Measurements from ENCODE around the gene SVOPL. TPM values are rescaled to one million over a fixed set of nuclear protein-coding genes. Genes with fewer than 3 reads are reported as not detected.

Gene SVOPL, protein sequence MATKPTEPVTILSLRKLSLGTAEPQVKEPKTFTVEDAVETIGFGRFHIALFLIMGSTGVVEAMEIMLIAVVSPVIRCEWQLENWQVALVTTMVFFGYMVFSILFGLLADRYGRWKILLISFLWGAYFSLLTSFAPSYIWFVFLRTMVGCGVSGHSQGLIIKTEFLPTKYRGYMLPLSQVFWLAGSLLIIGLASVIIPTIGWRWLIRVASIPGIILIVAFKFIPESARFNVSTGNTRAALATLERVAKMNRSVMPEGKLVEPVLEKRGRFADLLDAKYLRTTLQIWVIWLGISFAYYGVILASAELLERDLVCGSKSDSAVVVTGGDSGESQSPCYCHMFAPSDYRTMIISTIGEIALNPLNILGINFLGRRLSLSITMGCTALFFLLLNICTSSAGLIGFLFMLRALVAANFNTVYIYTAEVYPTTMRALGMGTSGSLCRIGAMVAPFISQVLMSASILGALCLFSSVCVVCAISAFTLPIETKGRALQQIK
- total RNA-seq (2013; cell fraction: nucleolus; rRNA removed), result not detected in 2 replicates
- total RNA-seq (2014; rRNA removed) (not detected in 2 replicates), total RNA-seq (2014; rRNA removed; fragmentation: Illumina TruSeq; extraction: Trizol) (not detected in 2 replicates), total RNA-seq (2021) (not detected in 2 replicates), polyA plus RNA-seq (2011; rRNA removed) (0.15 TPM in 1 of 2 replicates, not detected in the other), polyA plus RNA-seq (2014; fragmentation: Illumina TruSeq; extraction: Trizol) (not detected in 2 replicates), polyA plus RNA-seq (2014; fragmentation: Nextera tagmentation; extraction: Ambion mirVana) (not detected), polyA plus RNA-seq (2014; rRNA removed) (not detected in 2 replicates), polyA plus RNA-seq (2016; fragmentation: Nextera tagmentation; extraction: Ambion mirVana) (not detected), polyA minus RNA-seq (2011; rRNA and poly(A)+ RNA removed) (0.21 TPM in 1 of 2 replicates, not detected in the other), Bru-seq, nascent RNA (percentile 2 among the genes with signal in this experiment), BruChase-seq, experiment 1, labeled RNA remaining after a 6-hour chase (percentile 1 among the genes with signal in this experiment), BruChase-seq, experiment 2, labeled RNA remaining after a 2-hour chase (percentile 1 among the genes with signal in this experiment)
- not detected for polyA plus RNA-seq (2011; ENCODE audit: low read depth)
- polyA plus RNA-seq (2011; cell fraction: cytosol; rRNA removed), result 0.08 TPM in 1 of 2 replicates, not detected in the other
- polyA plus RNA-seq (2011; cell fraction: nucleus; rRNA removed), result not detected in 2 replicates
- not detected in 2 replicates for polyA plus RNA-seq (2012)
- polyA minus RNA-seq (2011; cell fraction: cytosol; rRNA and poly(A)+ RNA removed), result 0.83 TPM in 1 of 2 replicates, not detected in the other
- polyA minus RNA-seq (2011; cell fraction: nucleus; rRNA and poly(A)+ RNA removed), result 0.24 and 0.77 TPM in 2 replicates
- long read RNA-seq, experiment 1, result 0 reads
- long read RNA-seq, experiment 2, result 0 reads

DNA sequence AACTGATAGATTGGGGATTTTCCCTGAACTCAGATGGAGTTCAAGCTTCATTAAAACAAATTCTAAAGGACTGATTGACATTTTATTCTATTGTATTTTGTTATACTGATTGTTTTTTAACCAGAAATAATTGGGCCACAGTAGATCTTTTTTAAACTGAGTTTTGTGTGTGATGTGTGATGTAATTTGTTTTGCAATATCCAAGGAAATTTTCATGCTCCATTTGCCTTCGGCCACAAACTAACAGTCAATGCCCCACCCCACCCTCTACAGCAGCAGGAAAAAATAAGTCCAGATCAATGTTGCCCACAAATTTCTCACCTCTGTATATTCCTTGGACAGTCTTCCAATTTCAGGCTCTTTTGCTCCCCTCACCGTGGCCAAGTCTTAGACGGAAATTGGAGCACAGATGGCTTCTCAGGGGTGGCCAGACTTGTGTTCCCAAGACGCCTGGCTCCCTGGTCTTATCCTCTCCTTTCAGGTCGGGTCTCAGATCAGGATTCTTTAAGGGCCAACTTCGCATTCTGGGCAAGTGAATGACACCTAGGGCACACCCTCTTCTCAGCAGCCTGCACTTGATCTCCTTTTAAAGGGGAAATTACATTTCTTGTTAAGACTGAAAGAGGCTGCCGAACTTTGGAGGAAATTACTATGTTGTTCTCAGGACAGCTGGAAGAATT is at the start of gene SVOPL:
SVOPL (minus strand) TSS at position 506 of the 680 bp plus-strand sequence. CDS start 22,317 bp downstream, outside the sequence.
- Histone ChIP-seq H3K4me3 (no peak within 1 kb of the TSS), H3K79me2 (ENCODE audit: control insufficient read depth, insufficient read depth, low read length) (no peaks in the 10 kb centered on the region), H3K27ac (ENCODE audit: control insufficient read depth, insufficient read depth) (no peak within 1 kb of the TSS), H3K9me3 (replicated peaks; ENCODE audit: control insufficient read depth, insufficient read depth, low read length) (no peaks in the 10 kb centered on the region), H2AFZ (ENCODE audit: control insufficient read depth, low read depth, low read length) (no peak within 1 kb of the TSS), H4K20me1 (ENCODE audit: control insufficient read depth, insufficient read depth) (no peaks in the 10 kb centered on the region), H3K27me3 (replicated peaks in 1 of 2; ENCODE audit: control insufficient read depth in 2 of 2, insufficient read depth in 2 of 2, low read length in 1 of 2) (no peaks in the 10 kb centered on the region), H3K4me1 (ENCODE audit: control insufficient read depth, insufficient read depth, low read length) (no peaks in the 10 kb centered on the region), H3K9ac (ENCODE audit: control insufficient read depth, insufficient read depth, low read length) (no peak within 1 kb of the TSS), H3K36me3 (ENCODE audit: control insufficient read depth in 2 of 2, insufficient read depth in 2 of 2, low read length in 1 of 2) (no peaks in the 10 kb centered on the region), H3K4me2 (ENCODE audit: control insufficient read depth, insufficient read depth) (no peak within 1 kb of the TSS)
- ChIA-PET RAD21 (ENCODE audit: unreplicated experiment) (no interaction called here), POLR2A (no interaction called here), SMC1A (ENCODE audit: uncharacterized antibody, unreplicated experiment) (interaction anchor here (1.3 kb wide), 1 partner anchor 15 kb away, joined by 4 read pairs; no protein-coding TSS in a partner anchor), CTCF (interaction anchor here (0.6 kb wide), 1 partner anchor 243 kb away, joined by 4 read pairs; no protein-coding TSS in a partner anchor)
- in situ Hi-C loops (cut with MboI), result no loop called here
- ATAC-seq, result no peak
- no TSS peak for BruUV-seq (replicated peaks)
- intact Hi-C loops (cut with micrococcal nuclease; ENCODE audit: unreplicated experiment), result no loop called here
- TF ChIP-seq HSF1 (IDR thresholded peaks at IDR 0.05; ENCODE audit: low read depth, low read length), result no peak
- no peak for TF ChIP-seq ZZZ3 (IDR thresholded peaks at IDR 0.05; ENCODE audit: control insufficient read depth, insufficient read length, low read depth)
- TF ChIP-seq TCF7 (IDR thresholded peaks at IDR 0.05; ENCODE audit: borderline replicate concordance), result no peak
- 15% methylated on average over 7 of the region's 7 CpGs for WGBS (ENCODE audit: insufficient coverage, insufficient replicate concordance, low lambda C conversion rate, missing lambda C conversion rate)
- FAIRE-seq, result no peak
- DNase-seq (ENCODE audit: low read depth, low spot score), result no peak
